Measurements from ENCODE around the gene PDE4D. TPM values are rescaled to one million over a fixed set of nuclear protein-coding genes. Genes with fewer than 3 reads are reported as not detected.

PDE4D gene
- total and polyA plus RNA-seq, 10 of the 15 experiments (the other 5 are each of a cell fraction or from before 2014, with no cell fraction given), result 0.87 to 4.1 (median 2.2) TPM

GRCh38 chr5:59037453-59037852 is 856.1 kb downstream of the PDE4D start:
- Histone ChIP-seq H3K4me3 (no peak overlapping the region), H3K4me2 (ENCODE audit: control insufficient read depth, insufficient read depth) (no peak overlapping the region), H3K27me3 (replicated peaks in 1 of 2; ENCODE audit: control insufficient read depth in 2 of 2, insufficient read depth in 2 of 2, low read length in 1 of 2) (peaks cover 7 to 33% of the 10 kb centered on the region in 2 experiments), H4K20me1 (ENCODE audit: control insufficient read depth, insufficient read depth) (no peaks in the 10 kb centered on the region), H3K79me2 (ENCODE audit: control insufficient read depth, insufficient read depth, low read length) (no peaks in the 10 kb centered on the region), H3K9me3 (replicated peaks; ENCODE audit: control insufficient read depth, insufficient read depth, low read length) (no peaks in the 10 kb centered on the region), H3K27ac (ENCODE audit: control insufficient read depth, insufficient read depth) (no peak overlapping the region), H3K4me1 (ENCODE audit: control insufficient read depth, insufficient read depth, low read length) (peaks cover 5% of the 10 kb centered on the region; the same call in 1 of the 2 replicates), H3K36me3 (ENCODE audit: control insufficient read depth in 2 of 2, insufficient read depth in 2 of 2, low read length in 1 of 2) (no peaks in the 10 kb centered on the region), H2AFZ (ENCODE audit: control insufficient read depth, low read depth, low read length) (no peak overlapping the region), H3K9ac (ENCODE audit: control insufficient read depth, insufficient read depth, low read length) (no peak overlapping the region)
- no peak for ATAC-seq
- WGBS (ENCODE audit: insufficient coverage, insufficient replicate concordance, low lambda C conversion rate, missing lambda C conversion rate), result 49% methylated on average over 2 of the region's 2 CpGs
- BruUV-seq (replicated peaks), result no TSS peak
- in situ Hi-C loops (cut with MboI) (no loop called here), intact Hi-C loops (cut with micrococcal nuclease; ENCODE audit: unreplicated experiment) (no loop called here)
- ChIA-PET RAD21 (ENCODE audit: unreplicated experiment) (no interaction called here), CTCF (interaction anchor here (7.4 kb wide), 1 partner anchor 137 kb away, joined by 115 read pairs; no protein-coding TSS in a partner anchor), POLR2A (no interaction called here), SMC1A (ENCODE audit: uncharacterized antibody, unreplicated experiment) (interaction anchor here (1.2 to 1.3 kb wide), 2 partner anchors 87 to 142 kb away, joined by 3 to 7 read pairs; no protein-coding TSS in a partner anchor)
- no peak for DNase-seq (ENCODE audit: low read depth, low spot score)
- no peak for FAIRE-seq
- TF ChIP-seq BHLHE40 (IDR thresholded peaks at IDR 0.05; ENCODE audit: borderline replicate concordance in 1 of 2, low read depth in 2 of 2, low read length in 1 of 2) (no peak), SMAD1 (IDR thresholded peaks at IDR 0.05; ENCODE audit: low read depth, partially characterized antibody) (no peak), ATF7 (IDR thresholded peaks at IDR 0.05; ENCODE audit: low read depth) (no peak), BCLAF1 (IDR thresholded peaks at IDR 0.05) (no peak), NR2F1 (conservative IDR thresholded peaks at IDR 0.05) (no peak), CUX1 (IDR thresholded peaks at IDR 0.05; ENCODE audit: insufficient replicate concordance, low read depth, low read length) (no peak), RELA (IDR thresholded peaks at IDR 0.05; ENCODE audit: borderline replicate concordance, partially characterized antibody) (no peak), BACH1 (IDR thresholded peaks at IDR 0.05; ENCODE audit: borderline replicate concordance) (no peak), PAX5 (IDR thresholded peaks at IDR 0.05; ENCODE audit: borderline replicate concordance, low read depth, low read length) (no peak), PRDM15 (CRISPR knock-in tag; IDR thresholded peaks at IDR 0.05) (no peak), STAT1 (conservative IDR thresholded peaks at IDR 0.05) (no peak)

Measured in GM12878 (cell line).